Middle frontal gyrus (tissue), 1 donor: ENCODE data around the gene MDFI.

ENCODE experiments used
- DNase-seq: peaks from one replicate; pipeline ENCODE4 v3.0.0-alpha.2; 2015; ENCODE audit warnings: low spot score; ENCODE audit errors: extremely low spot score

Gene MDFI

GRCh38 chr6:41649596-41649995, 11.3 kb downstream of the MDFI start:
- no peak for DNase-seq

DNA sequence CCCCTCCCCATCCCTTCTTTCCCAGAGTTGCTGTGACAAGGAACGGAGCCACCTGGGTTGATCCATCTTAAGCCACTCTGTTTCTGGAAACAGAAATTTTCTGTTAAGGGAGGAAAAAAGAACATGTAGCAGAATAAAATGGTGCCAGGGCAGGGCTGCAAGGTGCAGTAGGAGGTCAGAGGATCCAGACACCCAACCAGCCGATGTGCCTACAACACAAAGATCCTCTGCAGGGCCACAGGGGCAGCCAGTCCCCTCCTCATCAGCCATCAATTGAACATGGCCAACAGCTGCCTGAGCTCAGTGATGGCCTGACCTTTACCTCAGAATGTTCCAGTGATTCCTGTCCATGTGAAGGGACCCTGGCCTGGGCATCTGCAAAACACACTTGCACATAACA, 11.9 kb downstream of the MDFI start:
- DNase-seq = no peak

GRCh38 chr6:41651246-41651961, 13.1 kb downstream of the MDFI start:
- no peak for DNase-seq

DNA sequence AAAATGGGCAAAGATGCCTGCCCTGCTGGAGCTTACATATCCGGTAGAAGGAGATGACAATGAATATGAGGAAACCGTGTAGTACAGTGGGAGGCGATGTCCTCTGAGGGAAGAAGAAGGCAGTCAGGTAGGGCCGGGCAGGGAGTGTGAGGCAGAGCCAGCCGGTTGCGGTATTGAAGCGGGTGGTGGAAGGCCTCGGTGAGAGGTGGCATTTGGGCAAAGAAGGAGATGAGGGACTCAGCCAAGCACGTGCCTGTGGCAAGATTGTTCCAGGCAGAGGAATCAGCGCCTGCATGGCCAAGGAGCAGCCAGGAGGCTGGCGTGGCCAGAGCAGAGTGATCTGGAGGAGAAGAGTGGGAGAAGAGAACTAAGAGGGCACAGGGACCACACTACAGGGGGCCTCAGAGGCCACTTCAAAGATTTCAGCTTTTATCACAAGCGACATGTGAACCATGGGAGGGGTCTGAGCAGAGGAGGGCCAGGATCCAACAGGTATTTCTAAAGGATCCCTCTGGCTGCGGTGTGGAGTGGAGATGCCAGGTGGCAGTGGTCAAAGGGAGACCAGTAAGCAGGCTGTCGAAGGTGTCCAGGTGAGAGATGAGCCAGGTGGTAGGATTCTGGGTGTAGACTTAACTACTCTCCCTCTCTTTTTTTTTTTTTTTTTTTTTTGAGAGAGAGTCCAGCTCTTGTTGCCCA, 13.8 kb downstream of the MDFI start:
- no peak for DNase-seq

GRCh38 chr6:41652866-41653652, 14.8 kb downstream of the MDFI start:
- DNase-seq = no peak

DNA sequence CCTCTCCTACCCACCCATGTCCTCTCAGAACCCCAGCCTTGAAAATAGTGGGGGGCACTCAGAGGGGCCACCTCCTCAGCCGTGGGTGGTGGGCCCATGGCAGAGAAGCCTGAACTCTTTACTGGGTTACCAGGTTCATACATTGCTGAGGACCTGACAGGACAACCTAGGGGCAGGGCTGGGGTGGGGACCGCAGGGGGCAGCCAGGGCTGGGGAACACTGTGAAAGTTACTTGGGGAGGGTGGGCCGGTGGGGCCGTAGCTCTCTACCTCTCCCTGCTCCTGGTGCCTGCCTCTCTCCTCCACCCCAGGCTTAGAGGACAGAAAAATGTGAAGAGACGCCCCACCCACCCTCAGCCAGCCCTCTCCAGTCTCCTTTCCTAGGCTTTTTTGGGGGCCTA, 15.4 kb downstream of the MDFI start:
- DNase-seq = no peak

DNA sequence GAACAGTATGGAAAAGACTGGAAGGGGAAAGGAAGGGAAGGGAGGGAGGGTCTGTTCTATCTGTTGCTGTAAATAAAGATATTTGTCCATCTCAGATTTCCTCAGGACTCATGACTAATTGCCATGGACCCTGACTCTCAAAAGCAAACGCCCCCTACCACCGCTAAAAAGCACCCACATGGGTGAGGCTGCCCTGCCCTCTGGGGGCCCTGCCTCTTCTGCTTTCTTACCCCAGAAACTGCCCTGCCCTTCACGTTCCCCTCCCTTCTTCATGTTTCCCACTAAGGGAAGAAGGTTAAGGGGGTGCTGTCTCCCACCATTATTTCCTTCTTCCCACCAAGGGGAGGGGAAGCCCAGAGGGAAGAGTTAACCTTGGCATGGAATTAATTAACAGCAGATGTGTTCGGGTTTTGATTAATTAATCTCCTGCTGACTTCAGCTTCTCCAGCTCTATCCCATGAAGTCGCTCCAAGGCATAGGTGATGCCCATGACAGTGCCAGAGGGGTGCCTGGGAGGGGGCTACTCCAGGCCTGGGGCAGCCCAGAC, 16.0 kb downstream of the MDFI start:
- DNase-seq = no peak

GRCh38 chr6:41654698-41655151, 16.5 kb downstream of the MDFI start:
- no peak for DNase-seq

- DNase-seq = no peak
Measured at GRCh38 chr6:41655176-41655575, 16.9 kb downstream of the MDFI start.

DNA sequence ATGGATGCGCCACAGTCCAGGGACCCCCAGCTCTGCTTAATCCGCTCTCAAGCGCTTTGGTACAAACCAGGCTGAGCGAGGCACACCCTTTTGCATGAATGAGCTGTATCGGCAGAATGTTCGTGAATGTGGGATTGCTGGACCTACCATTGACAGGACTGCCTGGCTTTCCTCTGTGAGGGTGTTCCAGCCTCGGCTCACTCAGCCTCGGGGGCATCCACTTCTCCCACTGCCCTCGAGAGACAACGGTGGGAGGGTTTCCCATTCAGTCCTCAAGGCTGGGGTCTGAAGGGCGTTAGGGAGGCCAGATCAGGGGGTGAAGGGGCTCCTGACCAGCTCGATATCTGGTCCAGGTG, 17.4 kb downstream of the MDFI start:
- DNase-seq = no peak

GRCh38 chr6:41656002-41656691, 17.9 kb downstream of the MDFI start:
- no peak for DNase-seq

DNA sequence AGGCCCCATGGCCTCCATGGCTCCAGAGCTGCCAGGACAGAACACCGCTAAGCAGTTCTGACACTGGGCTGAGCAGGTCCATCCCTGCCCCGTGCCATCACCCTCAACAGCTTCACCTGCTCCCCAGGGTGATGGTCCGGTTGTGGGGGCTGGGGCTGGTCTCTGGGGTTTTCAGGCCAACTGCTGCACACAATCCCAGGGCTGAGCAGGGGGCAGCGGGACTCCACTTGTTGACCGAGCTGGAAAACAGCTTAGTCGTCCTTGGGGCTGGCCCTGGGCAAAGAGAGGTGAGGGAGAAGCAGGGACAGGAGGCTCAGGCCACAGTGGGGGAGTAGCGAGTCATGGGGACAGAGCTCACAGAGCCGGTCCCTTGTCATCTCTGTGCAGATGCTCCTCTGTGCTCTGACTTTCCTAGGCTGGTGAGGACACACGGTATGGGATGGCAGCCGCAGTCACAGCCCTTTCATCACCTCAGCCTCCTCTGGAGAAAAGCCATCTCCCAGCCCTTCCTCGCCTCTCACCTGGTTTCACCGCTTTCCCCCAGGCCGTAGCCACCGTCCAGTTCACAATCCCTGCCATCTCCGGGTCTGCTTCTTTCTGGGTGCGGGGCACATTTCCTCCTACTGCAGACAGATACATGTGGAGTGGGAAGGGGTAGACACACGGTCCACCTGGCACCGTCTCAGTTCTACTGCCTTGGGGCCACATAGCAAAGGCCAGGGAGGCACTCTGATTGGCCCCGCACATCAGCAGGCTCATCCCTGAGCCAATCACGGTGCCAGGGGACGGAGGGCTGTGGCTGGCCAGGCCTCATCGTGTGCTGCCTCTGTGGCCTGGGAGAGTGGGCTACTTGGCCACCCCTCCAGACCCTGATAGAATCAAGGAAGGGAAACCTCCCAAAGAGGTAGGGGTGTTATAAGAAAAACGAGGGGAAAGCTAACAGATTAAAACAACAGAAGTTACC, 19.1 kb downstream of the MDFI start:
- DNase-seq = no peak

DNA sequence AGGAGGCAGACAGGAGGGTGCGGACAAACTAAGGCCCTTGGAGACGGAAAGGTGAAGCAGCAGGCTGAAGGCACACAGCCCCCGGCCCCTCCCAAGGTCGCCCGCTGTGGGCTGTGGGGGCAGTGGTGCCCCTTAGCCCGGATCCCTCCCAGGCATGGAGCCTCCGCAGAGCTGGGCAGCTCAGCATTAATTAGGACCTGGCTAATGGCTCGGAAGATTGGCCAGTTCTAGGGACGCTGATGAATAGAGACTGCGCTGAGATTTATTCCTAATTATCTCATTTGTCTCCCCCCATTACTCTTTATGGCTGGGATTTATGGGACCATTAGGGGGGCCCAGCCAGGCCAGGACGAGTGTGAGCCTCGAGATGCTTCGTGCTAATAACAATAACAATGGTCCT, 20.4 kb downstream of the MDFI start:
- no peak for DNase-seq

- DNase-seq = no peak
Measured at GRCh38 chr6:41659935-41660334, 21.7 kb downstream of the MDFI start.

DNA sequence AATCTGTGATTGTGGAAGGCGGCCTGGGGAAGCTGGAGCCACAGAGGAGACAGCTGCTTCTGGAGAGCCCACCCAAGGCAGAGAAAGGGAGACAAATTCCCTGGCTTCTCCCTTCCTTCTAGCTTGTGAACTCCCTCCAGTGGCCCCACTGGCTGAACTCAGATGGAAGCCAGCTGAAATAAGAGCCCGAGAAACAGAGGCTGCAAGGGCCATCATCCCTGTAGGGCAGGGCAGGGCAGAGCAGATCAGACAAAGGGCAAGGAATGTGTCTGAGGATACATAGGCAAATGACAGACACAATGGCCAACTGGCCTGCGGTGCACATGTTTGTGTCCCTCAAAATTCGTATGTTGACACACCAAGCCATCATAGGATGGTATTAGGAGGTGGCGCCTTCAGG, 25.3 kb downstream of the MDFI start:
- no peak for DNase-seq

DNA sequence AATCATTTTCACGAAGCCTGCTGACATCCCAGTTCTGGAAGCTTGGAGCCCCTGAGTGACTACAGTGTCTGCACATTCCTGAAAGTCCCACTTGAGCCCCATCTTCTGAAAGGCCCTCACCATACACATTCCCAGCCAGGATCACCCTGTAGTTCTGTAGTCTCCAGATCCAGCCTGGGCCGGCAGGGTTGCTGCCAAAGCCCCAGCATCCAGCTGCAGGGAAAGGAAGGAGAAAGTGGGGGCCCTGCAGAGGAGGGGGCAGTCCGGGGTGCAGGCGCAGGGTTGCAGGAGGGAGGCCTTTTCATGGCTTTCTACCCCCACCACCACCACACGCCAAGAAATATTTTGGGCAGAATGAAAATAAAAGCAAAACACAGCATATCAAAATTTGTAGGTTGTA, 26.0 kb downstream of the MDFI start:
- no peak for DNase-seq

DNA sequence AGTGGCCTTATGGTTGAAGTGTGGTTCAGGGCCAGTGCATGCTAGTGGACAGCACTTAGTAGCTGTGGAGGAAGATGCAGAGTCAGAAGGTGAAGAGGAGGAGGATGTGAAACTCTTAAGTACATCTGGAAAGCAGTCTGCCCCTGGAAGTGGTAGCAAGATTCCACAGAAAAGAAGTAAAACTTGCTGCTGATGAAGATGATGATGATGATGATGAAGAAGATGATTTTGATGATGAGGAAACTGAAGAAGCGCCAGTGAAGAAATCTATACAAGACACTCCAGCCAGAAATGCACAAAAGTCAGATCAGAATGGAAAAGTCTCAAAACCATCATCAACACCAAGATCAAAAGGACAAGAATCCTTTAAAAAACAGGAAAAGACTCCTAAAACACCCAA, 28.9 kb downstream of the MDFI start:
- DNase-seq = no peak

GRCh38 chr6:41668968-41669367, 30.7 kb downstream of the MDFI start:
- DNase-seq = no peak

DNA sequence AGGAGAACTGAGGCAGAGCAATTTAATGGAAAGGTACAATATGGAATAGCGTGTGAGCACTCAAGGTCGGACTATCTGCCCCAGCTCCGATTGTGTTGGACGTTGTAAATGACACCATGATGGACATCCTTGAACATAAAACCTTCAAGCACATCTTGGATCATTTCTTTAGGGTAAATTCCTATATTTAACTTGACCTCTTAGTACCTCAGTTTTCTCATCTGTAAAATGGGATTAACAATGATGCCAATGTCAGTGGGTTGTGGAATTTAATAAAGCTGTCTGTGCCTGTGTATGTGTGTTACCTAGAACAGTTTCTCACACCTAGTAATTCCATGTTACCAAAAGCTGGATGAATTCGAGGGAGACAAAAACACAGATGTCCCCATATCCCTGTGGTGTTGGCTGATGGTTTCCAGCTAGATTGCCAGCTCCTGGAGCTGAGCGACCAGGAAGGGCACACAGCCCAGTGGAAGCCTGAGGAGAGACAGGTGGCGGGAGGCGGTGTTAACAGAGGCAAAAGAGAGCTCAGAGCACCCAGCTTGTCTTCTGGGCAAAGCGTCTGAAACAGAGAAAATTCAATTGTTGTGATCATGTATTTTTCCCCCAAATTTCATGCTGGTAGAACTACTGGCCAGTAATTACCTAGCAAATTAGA, 32.6 kb downstream of the MDFI start:
- no peak for DNase-seq

DNA sequence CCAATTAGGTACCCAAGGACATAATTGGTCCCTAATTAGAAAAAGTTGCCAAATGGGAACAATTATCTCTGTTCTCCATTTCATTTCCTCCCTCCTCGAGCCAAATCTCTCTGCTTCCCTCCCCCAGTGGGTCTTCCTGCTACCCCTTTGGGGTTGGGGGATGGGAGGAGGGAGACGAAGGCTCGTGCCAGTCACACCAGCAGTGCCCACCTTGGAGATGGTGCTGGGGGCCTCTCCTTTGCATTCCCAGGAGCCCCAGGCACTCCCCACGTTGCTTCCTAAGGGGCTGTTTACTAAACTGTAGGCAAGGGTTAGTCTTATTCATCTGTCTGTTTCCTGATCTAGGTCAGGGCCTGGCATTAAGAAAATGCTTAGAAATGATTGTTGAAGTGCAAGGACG, 33.1 kb downstream of the MDFI start:
- DNase-seq = no peak
